K562 (cell line): Measurements from ENCODE around the gene RESF1. TPM values are rescaled to one million over a fixed set of nuclear protein-coding genes. Genes with fewer than 3 reads are reported as not detected.

Experiments
- CEBPZ ChIP-seq: fragments of 150-350 bp; IDR thresholded peaks from 2 replicates; pipeline ENCODE4 v1.6.1; 2014; ENCODE audit warnings: low read depth, mild to moderate bottlenecking, low read length, borderline replicate concordance
- MGA ChIP-seq: fragments of 450-650 bp; IDR thresholded peaks from 2 replicates; pipeline ENCODE4 v1.6.1; 2016; ENCODE audit warnings: mild to moderate bottlenecking, moderate library complexity
- NFYB ChIP-seq: IDR thresholded peaks from 2 replicates; pipeline ENCODE4 v1.6.1; 2011; ENCODE audit warnings: mild to moderate bottlenecking, moderate library complexity; ENCODE audit not compliant: insufficient read length; ENCODE audit errors: extremely low read depth
- TAL1 ChIP-seq: fragments of 450-650 bp; IDR thresholded peaks from 2 replicates; pipeline ENCODE4 v1.6.1; 2016; ENCODE audit warnings: mild to moderate bottlenecking
- ZNF184 ChIP-seq: sonication (generic); formaldehyde crosslinking; IDR thresholded peaks from 2 replicates; pipeline ENCODE4 v1.5.0; 2020; ENCODE audit warnings: missing genetic modification reagents
- ZNF766 ChIP-seq: fragments of 200-800 bp; sonication (Bioruptor generic); conservative IDR thresholded peaks from 2 replicates; pipeline ENCODE4 v1.6.1; 2016; ENCODE audit warnings: missing genetic modification characterization, missing compliant biosample characterization
- ZSCAN32 ChIP-seq: fragments of 450-650 bp; formaldehyde crosslinking; IDR thresholded peaks from 2 replicates; pipeline ENCODE4 v1.4.0; 2020; ENCODE audit warnings: mild to moderate bottlenecking, moderate library complexity
- polyA plus RNA-seq, 8 experiments: library from polyadenylated mRNA; depleted of rRNA in 4 of 8; stranded (reverse) in 5 of 8; unstranded in 3 of 8; fragments of >200 nt; fragmentation: Nextera tagmentation in 2 of 8; fragmentation: Illumina TruSeq in 1 of 8; extraction: Ambion mirVana in 2 of 8; extraction: Trizol in 1 of 8; gene quantifications; 2 replicates each; pipeline versions ENCODE4 v1.2.1 to v1.2.3, GENCODE V29; 2011 to 2014; ENCODE audit warnings: inconsistent platforms in 1 of 8, missing spikeins in 1 of 8
- total RNA-seq, 7 experiments: library from RNA; depleted of rRNA in 6 of 7; stranded (reverse); fragments of >200 nt in 6 of 7; fragmentation: Illumina TruSeq in 2 of 7; extraction: Trizol in 2 of 7; gene quantifications; 2 replicates each; pipeline versions ENCODE4 v1.2.1 to v1.2.3, GENCODE V29; 2011 to 2021; ENCODE audit warnings: low replicate concordance in 1 of 7
- TF ChIP-seq, protein P1 (sequence below), 2 experiments: fragments of 450-650 bp; conservative IDR thresholded peaks; 2 replicates each; pipeline ENCODE4 v1.6.1; 2017; ENCODE audit warnings: mild to moderate bottlenecking in 2 of 2, moderate library complexity in 2 of 2

Gene RESF1
- total and polyA plus RNA-seq, 9 of the 15 experiments (the other 6 are each of a cell fraction or from before 2014, with no cell fraction given), result 21.5 to 121 (median 53.6) TPM

GRCh38 chr12:31989571-31990362 is 30.6 kb downstream of the RESF1 start (continued):
- TF ChIP-seq MGA (0 out of 2 replicates have a peak, but pooled peaks have one; percentile 18), ZNF766 (CRISPR knock-in tag) (no peak), ZNF184 (CRISPR knock-in tag) (no peak), ZSCAN32 (CRISPR knock-in tag) (no peak), NFYB (no peak), TAL1 (peak; percentile 15; the same call in 1 of the 2 replicates), CEBPZ (no peak)
- TF ChIP-seq, protein P1, sequence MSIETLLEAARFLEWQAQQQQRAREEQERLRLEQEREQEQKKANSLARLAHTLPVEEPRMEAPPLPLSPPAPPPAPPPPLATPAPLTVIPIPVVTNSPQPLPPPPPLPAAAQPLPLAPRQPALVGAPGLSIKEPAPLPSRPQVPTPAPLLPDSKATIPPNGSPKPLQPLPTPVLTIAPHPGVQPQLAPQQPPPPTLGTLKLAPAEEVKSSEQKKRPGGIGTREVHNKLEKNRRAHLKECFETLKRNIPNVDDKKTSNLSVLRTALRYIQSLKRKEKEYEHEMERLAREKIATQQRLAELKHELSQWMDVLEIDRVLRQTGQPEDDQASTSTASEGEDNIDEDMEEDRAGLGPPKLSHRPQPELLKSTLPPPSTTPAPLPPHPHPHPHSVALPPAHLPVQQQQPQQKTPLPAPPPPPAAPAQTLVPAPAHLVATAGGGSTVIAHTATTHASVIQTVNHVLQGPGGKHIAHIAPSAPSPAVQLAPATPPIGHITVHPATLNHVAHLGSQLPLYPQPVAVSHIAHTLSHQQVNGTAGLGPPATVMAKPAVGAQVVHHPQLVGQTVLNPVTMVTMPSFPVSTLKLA (conservative IDR thresholded peaks at IDR 0.05), result no peak
